RCC 7860 (cell line): ENCODE data around the gene GTPBP4.
"Not testable (repeated sequence)": the region's sequence is repeated elsewhere in the genome, so short reads cannot be mapped to it uniquely, and the experiment has no call there.

Experiments used
- DNase-seq: peaks from one replicate; pipeline ENCODE4 v3.0.0-alpha.2; 2015; ENCODE audit warnings: low spot score
- FAIRE-seq: peaks from 2 replicates; lab custom pipeline; 2012; peaks lifted over from hg19 to GRCh38; lab: Jason Lieb, UNC

Gene GTPBP4

DNA sequence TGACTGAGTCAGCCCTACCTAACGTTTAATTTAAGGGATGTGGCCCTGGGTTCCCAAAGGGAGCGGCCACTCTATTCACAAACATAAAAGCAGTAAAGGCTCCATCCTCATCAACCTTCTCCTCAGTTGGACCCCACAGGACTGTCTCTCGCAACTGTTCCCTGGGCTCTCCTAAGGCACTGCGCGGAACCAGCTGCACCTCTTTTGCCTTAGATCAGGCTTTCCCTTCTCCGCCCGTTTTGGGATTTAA lies 689 bp upstream of the GTPBP4 start:
- no peak for DNase-seq
- FAIRE-seq, result no peak

DNA sequence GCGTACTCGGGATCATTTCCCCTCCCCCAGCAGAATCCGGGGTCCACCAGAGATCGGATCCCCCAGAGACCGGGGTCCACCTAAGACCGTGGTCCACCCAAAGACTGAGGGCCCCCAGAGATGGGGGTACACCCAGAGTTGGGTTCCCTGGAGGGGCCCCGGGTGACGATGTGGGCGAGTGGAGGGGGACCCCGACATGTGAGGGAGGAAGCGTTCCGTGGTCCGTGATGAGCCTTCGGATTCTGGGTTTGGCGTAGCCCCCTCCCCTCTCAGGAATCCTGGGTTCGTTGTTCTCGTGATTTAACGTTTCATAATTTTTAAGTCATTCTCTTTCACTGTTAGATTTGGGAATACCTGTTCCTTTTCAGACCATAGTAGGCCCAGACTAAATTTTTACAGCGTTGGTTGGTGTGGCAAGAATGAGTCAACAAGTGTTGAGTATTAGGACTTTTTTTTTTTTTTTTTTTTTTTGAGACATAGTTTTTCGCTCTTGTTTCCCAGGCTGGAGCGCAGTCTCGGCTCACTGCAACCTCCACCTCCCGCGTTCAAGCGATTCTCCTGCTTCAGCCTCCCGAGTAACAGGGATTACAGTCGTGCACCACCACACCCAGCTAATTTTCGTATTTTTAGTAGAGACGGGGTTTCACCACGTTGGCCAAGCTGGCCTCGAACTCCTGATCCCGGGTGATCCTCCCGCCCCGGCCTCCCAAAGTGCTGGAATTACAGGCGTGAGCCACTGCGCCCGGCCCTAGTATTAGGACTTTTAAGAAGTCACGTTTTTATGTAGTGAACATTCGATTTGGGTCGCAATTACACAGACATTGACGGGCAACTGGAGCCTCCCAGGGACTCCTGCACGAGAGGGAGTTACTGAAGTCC lies 672 bp downstream of the GTPBP4 start:
- DNase-seq, result no peak
- no peak for FAIRE-seq

DNA sequence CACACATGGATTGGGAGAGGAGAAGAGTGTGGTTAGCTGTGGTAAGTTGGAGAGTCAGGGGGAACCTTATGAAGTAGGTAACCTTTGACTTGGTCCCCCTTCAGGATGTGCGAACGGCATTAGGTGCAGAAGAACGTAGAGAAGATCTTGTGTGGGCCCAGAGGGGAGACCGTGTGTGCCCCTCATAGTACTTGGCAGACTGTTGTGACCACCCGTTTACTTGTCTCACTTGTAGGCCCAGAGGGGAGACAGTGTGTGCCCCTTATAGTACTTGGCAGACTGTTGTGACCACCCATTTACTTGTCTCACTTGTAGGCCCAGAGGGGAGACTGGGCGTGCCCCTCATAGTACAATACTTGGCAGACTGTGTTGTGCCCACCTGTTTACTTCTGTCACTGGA lies 2.6 kb downstream of the GTPBP4 start:
- no peak for DNase-seq
- no peak for FAIRE-seq

DNA sequence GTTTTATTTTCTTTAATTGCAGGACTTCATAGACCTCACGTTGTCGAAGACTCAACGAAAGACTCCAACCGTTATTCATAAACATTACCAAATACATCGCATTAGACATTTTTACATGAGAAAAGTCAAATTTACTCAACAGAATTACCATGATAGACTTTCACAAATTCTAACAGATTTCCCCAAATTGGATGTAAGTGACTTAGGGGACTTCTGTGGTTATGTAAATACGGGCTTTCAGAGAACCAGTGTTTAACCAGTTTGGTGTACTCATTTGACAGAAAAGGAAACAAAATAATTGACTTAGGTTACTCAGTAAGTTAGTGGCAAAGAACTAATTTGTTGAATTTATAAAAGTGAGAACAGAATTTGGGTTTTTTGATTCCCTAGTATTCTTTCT lies 4.2 kb downstream of the GTPBP4 start:
- DNase-seq, result no peak
- FAIRE-seq, result no peak

DNA sequence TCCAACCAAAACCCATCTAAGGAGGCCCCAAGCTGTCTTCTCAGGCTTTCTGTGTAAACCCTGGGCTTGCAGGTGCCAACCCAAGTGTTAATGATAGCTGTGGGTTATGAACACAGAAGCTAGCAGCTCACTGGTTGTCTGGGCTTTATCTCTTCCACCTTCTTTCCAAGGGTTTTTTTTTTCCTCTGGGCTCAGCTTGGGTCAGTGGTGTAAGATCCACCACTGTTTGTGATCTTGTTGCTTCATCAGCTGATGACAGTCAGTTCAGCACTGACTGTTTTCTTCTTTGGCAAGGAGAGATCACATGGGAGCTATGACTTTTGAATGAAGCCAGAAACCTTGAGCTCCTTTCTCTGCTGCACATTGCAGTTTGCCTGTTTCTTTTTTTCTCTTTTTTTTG lies 4.6 kb downstream of the GTPBP4 start:
- FAIRE-seq, result no peak
- DNase-seq, result no peak

DNA sequence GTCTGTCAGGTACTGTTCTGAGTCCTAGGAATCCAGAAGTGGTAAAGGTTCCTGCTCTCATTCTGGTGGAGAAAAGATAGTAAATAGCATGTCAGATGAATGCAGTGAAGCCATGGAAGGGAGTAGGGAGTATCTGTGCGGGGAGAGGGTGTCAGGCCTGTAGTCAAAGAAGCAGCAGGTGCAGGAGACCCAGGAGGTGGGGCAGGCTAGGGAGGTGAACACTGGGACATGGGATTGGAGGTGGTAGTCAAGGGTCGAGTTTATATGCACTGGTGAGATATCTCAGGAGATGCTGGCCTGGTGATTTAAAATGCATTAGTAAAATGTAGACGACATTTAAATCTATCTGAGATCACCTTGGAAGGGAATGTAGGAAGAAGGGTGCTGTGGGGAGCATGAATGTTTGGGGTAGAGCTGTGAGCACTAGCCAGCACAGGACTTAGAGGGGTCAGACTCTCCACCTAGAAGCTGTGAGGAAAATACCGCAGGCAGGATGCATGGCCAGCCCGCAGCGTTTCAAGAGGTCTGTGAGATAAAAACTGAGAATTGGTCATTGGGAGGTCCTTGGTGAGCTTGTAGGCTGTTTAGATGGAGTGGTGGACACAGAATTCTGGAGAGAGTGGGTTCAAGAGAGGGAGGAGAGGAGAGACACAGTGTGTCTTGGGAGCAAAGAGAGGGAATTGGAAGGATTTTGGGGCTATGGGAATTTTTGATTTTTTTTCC lies 6.8 kb downstream of the GTPBP4 start:
- DNase-seq (no peak), FAIRE-seq (no peak)

DNA sequence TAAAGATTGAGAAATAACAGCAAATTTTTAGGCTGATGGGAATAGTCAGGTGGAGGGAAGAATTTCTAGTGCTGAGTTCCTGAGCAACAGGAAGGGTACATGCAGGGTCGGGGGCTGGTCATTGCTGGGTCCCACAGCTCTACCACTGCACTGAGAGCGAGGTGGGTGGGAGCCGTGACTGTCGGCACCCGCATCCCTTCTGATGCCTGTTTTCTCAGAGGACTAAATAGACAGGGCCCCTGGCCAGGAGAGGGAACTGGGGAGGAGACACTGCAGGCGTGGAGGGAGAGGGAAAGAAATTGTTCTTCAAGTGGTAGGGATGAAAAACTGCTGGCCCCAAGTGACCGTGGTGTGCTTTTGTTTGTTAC lies 7.3 kb downstream of the GTPBP4 start:
- no peak for FAIRE-seq

DNA sequence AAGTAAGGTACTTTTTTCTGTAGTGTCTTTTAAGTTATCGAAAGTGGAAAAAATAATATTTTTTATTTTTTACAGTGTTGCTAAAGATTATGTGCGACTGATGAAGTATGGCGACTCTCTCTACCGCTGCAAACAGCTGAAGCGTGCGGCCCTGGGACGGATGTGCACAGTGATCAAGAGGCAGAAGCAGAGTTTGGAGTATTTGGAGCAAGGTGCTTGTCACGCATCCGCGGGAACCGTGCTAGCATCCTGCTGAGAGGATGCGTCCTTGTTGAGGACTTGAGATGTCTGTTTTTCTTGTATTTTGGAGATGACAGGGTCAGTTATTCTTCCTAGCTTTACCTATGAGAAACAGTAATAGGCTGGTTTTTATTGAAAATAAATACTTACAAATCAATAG lies 7.8 kb downstream of the GTPBP4 start:
- DNase-seq (no peak), FAIRE-seq (no peak)

More for the DNA sequence above, 7.3 kb downstream of the GTPBP4 start:
- no peak for DNase-seq

DNA sequence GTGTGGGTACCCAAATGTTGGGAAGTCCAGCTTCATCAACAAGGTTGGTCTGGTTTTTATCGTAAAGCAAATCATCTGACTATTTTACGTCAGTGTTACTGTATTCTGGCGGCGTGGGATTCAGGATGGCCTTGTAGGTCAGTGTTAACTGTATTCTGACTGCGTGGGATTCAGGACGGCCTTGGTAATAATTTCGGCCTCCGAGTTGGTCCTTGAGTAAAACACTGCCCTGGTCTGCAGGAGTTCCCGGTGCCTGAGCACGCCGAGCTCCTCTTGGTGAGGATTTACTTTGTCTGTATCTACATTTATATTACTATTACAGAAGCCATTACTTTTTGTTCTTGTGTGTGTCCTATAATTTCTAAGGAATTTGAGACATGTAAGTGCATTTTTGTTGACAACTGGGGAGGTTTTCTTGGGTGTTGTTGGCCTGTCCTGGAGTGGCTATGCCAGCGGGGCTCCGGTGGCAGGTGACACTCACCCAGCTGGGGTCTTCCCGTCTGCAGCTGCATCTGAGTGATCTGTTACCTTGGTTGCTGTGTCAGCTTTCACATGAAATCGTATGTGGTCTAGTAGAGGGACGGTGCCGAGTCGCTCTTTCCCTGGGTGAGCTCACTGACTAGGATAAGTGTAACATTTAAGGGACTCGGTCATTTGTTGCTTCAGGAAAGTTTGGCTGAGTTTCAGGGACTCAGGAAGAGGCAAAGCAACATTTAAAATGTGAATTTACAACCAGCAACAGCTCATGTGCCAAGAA lies 9.2 kb downstream of the GTPBP4 start:
- no peak for FAIRE-seq
- no peak for DNase-seq

DNA sequence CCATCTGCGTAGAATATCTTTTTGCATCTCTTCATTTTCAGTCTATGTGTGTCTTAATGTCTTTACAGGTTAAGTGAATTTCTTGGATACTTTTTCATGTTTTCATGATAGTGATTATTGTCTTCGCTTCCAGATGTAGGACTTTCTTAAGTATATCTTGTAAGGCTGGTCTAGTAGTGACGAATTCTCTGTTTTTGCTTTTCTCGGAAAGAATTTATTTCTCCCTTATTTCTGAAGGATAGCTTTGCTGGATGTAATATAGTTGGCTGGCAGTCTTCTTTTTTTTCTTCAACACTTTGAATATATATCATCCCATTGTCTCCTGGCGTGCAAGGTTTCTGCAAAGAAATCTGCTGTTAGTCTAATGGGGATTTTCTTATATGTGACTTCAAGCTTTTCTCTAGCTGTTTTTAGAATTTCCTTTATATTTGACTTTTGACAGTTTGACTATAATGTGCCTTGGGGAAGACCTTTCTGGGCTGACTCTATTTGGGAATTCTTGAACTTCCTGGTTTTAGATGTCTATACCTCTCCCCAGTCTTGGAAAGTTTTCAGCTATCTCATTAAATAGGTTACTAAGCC lies 14.3 kb downstream of the GTPBP4 start:
- FAIRE-seq (no peak), DNase-seq (no peak)

DNA sequence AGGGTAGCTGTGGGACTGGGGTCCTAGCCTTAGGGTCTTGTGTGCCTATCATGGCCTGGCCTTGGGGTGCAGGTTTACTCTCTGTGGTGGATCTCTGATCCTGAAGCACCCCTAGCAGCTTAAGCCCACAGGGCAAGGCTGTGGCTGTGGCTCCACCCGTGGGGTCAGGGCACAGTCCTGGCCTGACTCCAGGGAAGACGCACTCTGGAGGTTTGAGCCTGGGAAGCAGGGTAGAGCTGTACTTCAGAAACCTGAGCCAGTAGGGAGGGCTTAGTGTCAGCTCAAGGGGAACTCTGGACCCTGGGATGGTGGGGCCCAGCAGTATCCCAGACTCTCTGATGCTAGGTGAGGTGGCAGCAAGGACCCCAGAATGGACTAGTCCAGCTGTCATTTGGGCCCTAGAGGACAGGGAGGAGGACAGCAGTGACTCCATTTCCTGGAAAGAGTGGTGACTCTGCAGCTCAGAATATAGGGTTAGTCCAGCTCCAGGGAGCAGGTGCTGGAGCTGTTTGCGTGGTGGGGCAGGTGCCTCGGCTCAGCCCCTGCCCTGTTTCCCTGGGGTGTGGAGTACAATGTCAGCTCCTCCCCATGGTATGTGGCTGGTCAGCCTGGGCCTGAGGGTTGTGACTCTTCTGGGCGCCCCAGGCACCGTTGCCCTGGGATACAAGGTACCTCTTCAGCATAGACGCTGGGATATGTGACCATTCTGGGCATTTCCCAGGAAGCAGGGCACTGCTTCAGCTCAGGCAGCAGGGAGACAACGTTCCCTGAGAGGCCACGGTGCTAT lies 15.8 kb downstream of the GTPBP4 start:
- FAIRE-seq (no peak), DNase-seq (no peak)

DNA sequence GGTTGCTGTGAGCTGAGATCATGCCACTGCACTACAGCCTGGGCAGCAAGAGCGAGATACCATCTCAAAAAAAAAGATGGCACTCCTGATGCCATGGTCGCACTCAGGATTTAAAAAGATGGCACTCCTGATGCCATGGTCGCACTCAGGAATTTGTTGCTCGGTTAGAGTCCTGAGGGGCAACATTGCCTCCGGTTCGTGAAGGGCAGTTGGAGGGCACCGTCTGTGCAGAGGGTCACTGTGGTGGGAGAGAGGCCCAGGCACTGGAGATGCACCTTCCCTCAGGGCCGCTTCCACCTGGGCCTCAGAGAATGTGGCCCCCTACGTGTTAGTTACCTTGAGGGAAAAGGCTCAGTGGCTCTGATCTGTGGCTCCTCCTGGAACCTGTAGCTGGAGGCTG lies 18.3 kb downstream of the GTPBP4 start:
- FAIRE-seq (no peak), DNase-seq (no peak)

DNA sequence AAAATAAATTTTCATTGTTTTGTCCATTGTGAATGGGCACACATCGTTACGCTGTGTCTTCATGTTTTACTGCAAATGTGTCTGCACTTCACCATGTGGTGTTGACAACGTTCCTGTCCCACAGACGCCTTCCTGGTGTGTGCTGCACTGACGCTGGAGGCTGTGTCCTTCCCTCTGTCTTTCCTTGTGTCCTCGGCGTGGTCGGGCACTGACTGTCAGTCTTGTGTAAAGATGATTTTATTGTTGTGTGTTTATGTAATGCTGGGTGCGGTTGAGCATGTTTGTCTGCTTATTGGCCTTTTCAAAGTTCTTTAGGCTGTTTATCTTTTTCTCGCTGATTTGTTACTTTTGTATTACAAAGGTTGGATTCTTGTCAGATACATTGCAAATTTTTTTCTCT lies 19.3 kb downstream of the GTPBP4 start:
- no peak for FAIRE-seq
- DNase-seq, result no peak

DNA sequence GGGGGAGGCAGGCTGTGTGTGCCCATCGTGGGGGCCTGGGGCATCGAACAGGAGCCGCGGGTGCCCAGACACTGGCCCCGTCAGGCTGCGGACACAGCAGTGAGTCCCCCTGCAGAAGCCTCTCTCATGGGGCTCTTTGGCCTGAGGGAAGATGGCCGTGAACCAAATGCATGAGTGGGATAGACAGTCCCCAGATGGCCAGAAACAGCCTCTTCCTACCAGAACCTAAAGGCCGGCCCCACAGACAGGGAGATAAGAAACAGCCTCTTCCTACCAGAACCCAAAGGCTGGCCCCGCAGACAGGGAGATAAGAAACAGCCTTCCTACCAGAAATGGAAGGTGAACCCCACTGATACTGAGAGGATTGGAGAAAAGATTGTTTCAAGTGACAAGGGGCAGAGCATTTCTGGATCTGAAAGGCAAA lies 20.8 kb downstream of the GTPBP4 start:
- no peak for DNase-seq
- FAIRE-seq, result no peak

DNA sequence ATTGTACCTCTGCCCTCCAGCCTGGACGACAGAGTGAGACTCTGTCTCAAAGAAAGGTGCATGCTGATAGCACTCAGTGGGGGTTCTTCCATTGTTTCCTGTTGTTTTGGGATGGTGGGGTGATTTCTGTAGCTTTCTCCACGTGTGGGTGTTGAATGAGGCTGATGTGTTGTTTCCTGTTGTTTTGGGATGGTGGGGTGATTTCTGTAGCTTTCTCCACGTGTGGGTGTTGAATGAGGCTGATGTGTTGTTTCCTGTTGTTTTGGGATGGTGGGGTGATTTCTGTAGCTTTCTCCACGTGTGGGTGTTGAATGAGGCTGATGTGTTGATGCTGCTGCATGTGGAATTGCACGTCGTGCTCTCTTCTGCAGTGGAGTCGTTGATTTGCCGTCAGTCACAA lies 21.7 kb downstream of the GTPBP4 start:
- DNase-seq, FAIRE-seq: not testable (repeated sequence)

DNA sequence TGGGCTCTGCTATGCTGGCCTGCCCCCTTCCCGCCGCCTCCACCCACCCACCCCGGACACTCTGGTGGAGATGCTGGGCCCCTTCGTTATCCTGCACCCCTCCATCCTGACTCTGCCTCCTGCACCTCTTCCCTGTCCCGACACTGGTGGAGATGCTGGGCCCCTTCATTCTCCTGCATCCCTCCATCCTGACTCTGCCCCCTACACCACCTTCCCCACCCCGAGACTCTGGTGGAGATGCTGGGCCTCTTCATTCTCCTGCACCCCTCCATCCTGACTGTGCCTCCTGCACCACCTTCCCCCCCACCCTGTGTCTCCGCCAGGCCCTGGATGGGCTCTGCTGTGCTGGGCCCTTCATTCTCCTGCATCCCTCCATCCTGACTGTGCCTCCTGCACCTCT lies 22.5 kb downstream of the GTPBP4 start:
- FAIRE-seq (no peak), DNase-seq (no peak)

DNA sequence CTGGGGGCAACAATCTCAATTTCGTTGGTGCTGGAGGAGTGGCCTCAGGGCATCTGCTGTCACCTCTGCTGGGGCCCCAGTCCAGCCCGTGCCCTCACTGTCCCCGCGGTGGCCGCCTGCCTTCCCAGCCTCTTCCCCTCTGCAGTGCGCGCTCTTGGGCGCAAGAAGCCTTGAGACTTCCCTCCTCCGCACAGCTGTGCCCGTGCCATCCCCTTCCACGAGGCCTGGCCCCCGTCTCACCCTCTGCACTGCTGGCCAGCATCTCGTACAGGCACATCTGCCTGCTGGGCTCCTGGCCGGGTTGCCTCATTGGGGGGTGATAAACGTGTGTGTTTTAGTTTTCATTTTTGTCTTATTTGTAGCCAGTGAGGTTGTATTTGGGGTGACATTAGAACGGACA lies 23.5 kb downstream of the GTPBP4 start:
- DNase-seq, result no peak
- FAIRE-seq, result no peak

DNA sequence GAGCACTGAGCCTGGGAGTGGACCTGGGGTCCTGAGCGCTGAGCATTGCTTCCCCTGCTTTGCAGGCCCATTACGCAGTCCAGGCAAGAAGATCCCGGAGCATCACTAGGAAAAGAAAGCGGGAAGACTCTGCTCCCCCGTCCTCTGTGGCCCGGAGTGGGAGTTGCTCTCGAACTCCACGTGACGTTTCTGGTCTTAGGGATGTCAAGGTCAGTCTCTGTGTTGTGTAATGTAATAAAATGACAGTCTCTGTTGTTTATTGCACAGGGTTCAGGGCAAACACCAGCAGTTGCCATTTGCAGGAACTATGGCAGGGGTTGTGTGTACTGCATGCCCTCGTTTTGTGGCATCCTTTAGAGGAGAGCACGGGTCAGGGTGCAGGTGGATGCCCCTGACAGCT lies 27.5 kb downstream of the GTPBP4 start:
- FAIRE-seq (no peak), DNase-seq (no peak)

DNA sequence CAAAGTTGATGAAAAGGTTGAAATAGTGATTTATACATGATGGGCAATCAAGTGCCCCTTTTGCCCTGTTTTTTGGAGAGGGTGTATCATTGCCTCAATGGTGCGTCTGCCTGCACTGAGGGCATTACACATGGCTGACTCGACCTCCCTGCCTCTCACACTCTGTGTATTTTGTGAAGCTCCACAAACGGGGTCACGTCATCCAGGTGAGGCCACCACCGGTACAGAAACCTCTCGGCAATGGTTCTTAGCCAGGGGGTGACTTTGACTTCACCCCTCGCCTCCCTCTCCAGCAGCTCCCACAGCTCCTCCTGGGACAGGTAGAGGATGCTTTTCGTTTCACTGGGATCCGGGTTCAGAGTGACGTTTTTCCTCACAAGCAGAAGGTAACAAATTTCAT lies 31.1 kb downstream of the GTPBP4 start:
- FAIRE-seq (no peak), DNase-seq (no peak)

DNA sequence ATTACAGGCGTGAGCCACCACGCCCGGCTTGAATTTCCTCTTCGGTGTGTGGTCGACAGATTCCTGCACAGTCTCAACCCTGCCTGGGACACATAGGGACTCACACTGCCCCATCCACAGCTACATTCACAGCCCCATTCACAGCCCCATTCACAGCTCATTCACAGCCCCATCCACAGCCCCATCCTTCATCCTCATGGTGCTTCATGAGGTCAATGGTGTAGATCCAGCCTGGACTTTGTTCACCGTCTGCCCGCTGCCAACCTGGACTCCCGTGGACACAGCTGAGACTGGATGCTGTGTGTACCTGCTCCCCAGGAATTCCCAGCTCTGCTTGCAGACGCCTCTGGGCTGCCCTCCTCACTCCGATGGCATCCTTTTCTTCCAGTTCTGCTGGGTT lies 32.2 kb downstream of the GTPBP4 start:
- DNase-seq (no peak), FAIRE-seq (no peak)

DNA sequence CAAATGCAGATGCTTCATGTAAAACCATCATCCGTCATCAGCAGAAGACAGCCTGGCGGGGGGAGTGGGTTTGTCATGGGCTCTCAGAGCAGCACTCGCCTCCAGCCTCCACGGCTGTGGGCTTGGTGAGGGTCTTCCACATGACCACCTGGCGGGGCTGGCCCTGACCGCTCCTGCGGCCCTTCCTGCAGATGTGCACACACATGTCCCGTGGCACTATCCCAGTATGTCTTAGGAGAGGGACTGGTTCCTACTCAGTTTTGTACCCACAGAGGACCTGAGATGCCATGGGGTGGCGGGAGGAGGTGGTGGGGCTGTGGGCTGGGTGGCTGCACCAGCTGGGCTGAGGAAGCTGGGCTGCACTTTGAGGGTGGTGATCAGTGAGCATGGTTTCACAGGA lies 32.7 kb downstream of the GTPBP4 start:
- FAIRE-seq (no peak), DNase-seq (no peak)
